Measurements from ENCODE around the gene ASIC2.
A peak's percentile ranks its signal among the peaks of the same experiment; 100 is the strongest.

ASIC2 gene

GRCh38 chr17:33202796-33203495 lies 90.1 kb downstream of the ASIC2 start:
- no peak for DNase-seq (ENCODE audit: low read depth)

GRCh38 chr17:33202021-33202420 lies 91.1 kb downstream of the ASIC2 start:
- DNase-seq (ENCODE audit: low read depth) = no peak

GRCh38 chr17:33201283-33201682 lies 91.8 kb downstream of the ASIC2 start:
- DNase-seq (ENCODE audit: low read depth) = no peak

DNA sequence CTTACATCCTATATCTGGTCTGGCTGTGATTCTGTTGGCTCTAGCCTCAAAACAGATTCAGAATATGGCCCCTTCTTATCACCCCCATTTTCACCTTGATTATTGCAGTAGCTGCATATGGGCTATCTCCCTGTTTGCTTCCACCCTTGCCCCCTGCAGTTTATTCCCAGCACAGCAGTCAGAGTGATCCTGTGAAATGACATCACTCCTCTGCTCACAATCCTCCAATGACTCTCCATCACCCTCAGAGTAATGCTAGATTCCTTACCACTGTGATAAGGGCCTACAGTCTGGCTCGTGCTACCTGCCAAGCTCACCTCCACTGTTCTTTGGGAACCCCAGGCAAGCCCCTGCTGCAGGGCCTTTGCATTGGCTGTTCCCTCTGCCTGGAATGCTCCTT lies 92.5 kb downstream of the ASIC2 start:
- no peak for DNase-seq (ENCODE audit: low read depth)

DNA sequence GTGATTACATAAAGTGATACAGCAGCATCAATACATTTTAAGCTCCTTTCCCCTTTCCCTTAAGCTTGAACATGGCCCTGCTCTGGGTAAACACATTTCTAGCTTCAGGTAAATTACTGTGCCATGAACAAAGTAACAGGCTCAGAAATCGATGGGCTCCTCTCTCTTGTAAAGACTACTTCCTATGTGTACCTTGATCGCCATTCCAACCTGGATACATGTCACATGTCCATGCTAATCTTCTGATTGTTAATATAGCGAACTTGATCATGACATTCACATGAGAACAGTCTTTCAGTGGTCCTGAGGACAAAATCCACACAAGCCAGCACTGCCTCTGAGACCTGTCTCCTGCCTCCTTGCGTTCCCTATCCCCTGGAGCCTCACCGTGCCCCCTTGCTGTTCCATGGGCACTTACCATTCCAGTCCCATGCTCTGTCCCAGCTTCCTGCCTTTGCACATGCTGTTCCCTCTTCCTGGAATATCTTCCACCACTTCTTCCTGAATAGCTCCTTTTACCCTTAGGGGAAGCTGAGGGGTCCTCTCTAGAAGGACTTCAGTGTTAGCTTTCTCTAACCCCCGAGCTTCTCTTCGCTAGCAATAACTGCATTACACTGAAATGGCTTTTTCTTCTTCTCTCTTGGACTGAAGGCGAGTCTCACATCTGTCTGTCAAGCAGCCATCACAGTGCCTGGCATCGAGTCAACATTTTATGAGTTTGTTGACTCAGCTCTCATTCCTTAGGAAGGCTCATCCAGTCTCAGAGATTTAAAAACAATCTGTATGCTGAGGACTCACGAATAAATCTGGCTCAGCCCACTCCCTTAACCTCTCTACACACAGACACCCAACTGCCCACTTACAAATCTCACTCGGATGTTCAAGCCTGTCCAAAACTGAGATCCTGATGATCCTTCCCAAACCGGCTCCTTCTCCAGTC lies 93.3 kb downstream of the ASIC2 start:
- peak; percentile 51 for DNase-seq (ENCODE audit: low read depth)

DNA sequence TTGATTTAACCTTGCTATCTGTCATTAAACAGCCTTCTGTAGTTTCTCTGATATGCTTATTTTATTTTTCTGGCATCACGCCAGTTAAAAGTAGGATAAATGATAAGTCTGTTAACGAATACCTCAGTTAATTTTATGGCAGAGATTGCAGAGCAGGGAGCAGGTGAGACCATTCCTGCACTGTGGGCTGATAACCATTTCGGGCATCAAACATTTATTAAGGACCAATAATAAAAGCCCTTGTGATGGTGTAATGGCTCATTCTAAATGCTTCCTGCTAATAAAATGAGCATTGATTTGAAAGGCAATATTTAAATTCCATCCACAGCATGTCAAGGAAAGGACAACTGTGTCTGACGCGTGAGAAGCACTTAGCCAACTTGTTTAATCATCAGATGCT lies 94.1 kb downstream of the ASIC2 start:
- DNase-seq (ENCODE audit: low read depth) = no peak

GRCh38 chr17:33197342-33197741 lies 95.8 kb downstream of the ASIC2 start:
- DNase-seq (ENCODE audit: low read depth) = no peak

DNA sequence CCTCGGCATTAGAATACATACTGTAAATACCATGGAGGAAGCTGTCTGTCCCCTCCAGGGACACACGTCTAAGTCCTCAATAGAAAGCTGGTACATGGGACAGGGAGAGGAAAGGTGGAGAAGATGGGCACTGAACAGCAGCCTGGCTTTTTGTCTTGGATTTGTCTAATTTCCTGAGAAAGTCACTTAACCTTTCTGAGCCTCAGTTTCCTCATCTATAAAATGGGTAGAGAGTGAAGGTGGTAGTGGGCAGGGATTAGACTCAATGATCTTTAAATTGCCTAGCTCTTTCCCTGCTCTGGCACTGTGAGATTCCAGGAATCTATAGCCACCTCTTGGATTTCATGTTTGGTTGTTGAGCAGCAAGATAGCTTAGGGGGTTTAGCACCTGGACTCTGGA lies 96.2 kb downstream of the ASIC2 start:
- DNase-seq (ENCODE audit: low read depth) = no peak

- DNase-seq (ENCODE audit: low read depth) = no peak
Measured at GRCh38 chr17:33192951-33193911, 99.9 kb downstream of the ASIC2 start.

- no peak for DNase-seq (ENCODE audit: low read depth)
Measured at GRCh38 chr17:33183487-33184026, 109.5 kb downstream of the ASIC2 start.

GRCh38 chr17:33179151-33179550 lies 113.9 kb downstream of the ASIC2 start:
- DNase-seq (ENCODE audit: low read depth) = no peak

DNA sequence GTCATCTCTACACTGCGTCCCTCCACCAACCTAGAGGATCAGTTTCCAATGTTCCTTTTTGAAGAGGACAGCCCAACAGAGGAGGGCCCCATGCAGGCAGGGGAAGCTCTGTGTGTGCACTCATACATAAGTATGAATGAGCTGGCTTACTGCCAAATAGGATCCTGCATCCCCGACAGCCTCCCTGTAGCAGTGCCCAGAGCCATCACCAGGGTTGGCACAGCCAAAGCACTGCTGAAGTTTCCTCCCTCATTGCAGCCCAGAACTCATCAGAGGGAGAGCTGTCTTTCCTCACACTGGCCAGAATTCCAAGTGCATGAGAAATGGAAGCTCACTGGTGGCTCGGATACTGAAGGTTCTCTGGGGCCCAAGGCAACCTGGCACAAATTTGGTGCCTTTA lies 114.4 kb downstream of the ASIC2 start:
- no peak for DNase-seq (ENCODE audit: low read depth)

DNA sequence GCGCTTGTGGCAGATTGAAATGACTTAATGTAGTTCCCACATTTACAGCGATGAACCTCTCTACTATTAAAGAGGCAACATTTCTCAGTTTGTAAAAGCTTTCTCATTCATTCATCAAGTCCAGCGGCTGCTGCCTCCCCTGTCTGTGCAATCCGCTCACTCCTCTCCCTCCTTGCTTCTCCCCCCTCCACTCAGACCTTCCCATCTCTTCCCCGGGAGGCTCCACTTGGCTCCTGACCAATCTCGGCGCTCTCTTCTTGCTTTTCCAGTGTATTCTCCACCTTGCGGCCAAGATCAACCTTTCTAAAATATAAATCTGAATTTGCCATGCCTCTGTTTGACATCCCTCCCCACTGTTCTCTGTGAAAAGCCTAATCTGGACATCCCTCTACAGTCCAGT lies 117.5 kb downstream of the ASIC2 start:
- no peak for DNase-seq (ENCODE audit: low read depth)

GRCh38 chr17:33171931-33172330 lies 121.2 kb downstream of the ASIC2 start:
- DNase-seq (ENCODE audit: low read depth) = no peak

GRCh38 chr17:33169580-33170285 lies 123.4 kb downstream of the ASIC2 start:
- DNase-seq (ENCODE audit: low read depth) = peak; percentile 27

GRCh38 chr17:33167736-33168135 lies 125.4 kb downstream of the ASIC2 start:
- no peak for DNase-seq (ENCODE audit: low read depth)

- no peak for DNase-seq (ENCODE audit: low read depth)
Measured at GRCh38 chr17:33166472-33166871, 126.6 kb downstream of the ASIC2 start.

- no peak for DNase-seq (ENCODE audit: low read depth)
Measured at GRCh38 chr17:33164169-33164881, 128.8 kb downstream of the ASIC2 start.

GRCh38 chr17:33163533-33164168 lies 129.4 kb downstream of the ASIC2 start:
- no peak for DNase-seq (ENCODE audit: low read depth)

GRCh38 chr17:33154869-33155455 lies 138.1 kb downstream of the ASIC2 start:
- DNase-seq (ENCODE audit: low read depth) = no peak

Measured in GM04504 (cell line).